GM12801 (cell line): ENCODE data around the gene KCNJ2.

ENCODE experiments used
- TF ChIP-seq, protein P1 (sequence below): IDR thresholded peaks from one replicate; pipeline ENCODE4 v1.5.1; 2011; ENCODE audit warnings: control low read depth; ENCODE audit not compliant: insufficient read length; ENCODE audit errors: extremely low read depth

Gene KCNJ2

DNA sequence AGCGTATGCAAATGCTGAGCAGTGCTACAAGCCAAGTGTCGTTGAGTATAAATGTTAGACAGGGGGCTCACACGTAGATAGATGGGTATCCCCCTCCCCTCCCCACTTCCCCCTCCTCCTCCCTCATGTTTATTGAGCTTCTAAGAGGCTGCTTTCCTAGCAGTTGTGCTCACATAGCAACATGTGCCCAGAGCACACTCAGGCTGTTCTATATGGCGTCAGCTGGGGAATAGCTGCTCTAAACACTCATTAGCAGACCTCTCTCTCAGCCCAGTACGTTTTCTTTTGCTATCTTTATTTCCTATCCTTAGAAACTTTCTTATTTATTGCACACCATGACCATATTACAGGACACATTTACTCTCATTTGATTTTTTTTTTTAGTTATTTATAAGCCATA lies 1.8 kb downstream of the KCNJ2 start:
- TF ChIP-seq, protein P1, sequence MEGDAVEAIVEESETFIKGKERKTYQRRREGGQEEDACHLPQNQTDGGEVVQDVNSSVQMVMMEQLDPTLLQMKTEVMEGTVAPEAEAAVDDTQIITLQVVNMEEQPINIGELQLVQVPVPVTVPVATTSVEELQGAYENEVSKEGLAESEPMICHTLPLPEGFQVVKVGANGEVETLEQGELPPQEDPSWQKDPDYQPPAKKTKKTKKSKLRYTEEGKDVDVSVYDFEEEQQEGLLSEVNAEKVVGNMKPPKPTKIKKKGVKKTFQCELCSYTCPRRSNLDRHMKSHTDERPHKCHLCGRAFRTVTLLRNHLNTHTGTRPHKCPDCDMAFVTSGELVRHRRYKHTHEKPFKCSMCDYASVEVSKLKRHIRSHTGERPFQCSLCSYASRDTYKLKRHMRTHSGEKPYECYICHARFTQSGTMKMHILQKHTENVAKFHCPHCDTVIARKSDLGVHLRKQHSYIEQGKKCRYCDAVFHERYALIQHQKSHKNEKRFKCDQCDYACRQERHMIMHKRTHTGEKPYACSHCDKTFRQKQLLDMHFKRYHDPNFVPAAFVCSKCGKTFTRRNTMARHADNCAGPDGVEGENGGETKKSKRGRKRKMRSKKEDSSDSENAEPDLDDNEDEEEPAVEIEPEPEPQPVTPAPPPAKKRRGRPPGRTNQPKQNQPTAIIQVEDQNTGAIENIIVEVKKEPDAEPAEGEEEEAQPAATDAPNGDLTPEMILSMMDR: no peak

DNA sequence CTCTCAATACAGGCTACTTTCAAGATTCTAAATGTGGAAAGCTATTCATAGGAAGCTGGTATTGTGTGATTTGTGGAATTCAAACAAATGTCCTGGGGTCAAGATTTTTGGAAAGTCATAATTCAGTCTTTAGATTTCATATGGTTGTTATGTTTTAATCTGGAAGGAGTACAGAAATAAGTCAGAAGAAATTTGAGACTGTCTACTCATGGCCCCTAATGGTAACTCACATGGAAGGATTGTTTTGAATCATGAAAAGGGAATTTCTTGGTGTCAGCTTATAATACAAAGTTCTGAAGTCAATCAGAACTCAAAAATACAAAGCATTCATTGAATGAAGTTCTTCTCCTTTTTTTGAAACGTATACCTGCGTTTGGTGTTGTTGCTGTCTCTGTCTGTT lies 3.1 kb downstream of the KCNJ2 start:
- TF ChIP-seq, protein P1: no peak

DNA sequence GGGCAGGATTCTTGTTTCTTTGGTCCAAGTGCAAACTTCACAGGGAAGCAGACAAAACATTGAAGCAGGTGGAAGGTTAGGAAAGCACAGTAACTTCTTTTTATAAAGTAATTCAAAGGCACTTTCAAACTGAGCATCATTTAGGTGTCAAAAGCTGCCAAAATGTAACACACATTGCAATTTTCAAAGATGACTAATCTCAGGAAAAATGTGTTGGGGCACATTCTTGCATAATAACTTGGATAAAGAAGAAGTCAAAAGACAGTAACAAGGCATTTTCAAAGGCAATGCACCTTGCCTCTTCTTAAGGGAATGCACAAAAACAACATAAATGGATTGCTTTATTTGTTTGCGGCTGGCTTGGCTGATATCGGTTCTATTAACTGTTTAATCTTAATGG lies 3.6 kb downstream of the KCNJ2 start:
- TF ChIP-seq, protein P1: no peak

DNA sequence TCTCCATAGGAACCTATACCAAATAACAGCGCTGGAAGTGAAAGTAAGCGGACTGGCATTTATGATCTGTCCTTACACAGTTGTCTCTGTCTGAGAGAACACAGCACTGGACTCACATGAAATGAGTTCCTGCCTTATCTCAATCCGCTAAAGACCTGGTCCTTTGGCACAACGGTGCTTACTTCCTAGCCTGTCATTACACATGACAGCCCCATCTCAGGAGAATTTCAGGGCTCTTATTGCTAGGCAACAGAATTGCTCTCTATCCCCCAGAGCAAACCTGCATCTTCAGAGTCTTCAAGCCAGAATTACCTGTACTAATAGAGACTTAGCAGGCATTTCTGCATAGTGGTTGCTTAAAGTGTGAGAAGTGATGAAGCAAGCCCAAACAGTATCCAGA lies 4.3 kb downstream of the KCNJ2 start:
- TF ChIP-seq, protein P1: no peak

DNA sequence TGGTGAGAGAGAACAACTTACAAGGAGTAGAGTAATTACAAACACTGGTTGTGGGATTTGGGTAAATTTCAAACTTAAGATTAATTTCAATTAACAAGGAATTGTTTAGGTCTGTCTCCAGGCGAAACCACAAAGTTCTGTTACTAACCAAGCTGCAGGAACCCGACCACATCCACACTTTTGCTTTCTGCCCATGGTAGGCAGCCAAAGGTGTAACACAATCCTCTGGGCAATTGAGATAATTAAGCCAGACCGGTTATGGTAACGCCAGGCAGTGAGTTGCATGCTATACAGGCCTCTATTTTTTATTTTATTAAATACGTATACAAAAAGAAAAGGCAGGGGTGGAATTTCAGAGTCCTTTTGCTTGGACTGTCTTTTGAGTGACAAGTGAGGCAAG lies 12.0 kb downstream of the KCNJ2 start:
- TF ChIP-seq, protein P1: no peak

DNA sequence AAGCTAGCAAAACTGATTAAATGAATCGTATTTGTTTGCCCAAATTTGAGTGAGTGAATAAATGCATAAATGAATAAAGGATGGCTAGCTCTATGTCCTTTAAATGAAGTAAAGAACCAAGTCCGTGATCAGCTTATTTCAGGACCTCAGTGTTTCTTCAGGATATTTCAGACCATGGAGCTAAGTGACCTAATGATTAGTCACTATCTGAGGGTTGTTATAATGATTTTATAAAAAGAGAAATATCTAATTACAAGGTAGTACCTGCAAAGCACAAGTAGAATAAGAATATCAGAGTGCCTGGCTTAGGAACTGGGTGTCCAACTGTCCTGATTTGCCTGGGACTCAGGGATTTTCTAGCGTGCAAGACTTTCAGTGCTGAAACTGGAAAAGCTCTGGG lies 12.5 kb downstream of the KCNJ2 start:
- TF ChIP-seq, protein P1: no peak

DNA sequence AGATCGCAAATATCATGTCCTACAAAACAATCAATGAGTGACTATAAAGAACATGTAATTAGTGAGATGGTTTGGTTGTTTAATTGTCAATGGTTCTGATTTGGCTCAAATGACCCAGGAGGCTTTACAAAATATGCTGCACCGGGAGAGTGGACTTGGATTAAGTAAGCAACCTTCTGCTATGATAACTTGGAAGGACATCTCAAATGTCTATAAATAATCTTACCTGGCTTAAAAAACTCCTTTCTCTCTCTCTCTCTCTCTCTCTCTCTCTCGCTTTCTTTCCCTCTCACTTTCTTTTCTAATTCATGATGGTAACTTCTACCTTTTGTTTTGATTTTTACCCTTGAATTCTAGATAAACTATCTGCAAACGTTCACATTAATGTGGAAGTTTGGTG lies 14.2 kb downstream of the KCNJ2 start:
- TF ChIP-seq, protein P1: no peak

DNA sequence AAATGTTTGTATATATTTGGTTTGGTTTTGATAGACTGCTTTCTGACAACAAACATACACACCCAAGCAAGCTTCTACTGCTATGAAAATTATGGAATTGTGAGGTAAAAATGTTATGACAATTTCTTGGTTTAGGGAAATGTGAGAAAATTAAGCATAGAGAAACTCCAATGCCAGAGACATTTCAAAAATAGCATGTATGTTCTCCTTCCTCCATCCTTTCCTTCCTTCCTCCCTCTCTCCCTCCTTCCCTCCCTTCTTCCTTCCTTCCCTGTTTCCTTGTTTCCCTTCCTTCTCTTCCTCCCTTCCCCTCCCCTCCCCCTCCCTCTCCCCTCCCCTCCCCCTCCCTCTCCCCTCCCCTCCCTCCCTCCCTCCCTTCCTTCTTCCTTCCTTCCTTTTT lies 14.9 kb downstream of the KCNJ2 start:
- TF ChIP-seq, protein P1: no peak
